A172 (cell line): ENCODE measurements around the gene PRRT4. TPM values are rescaled to one million over a fixed set of nuclear protein-coding genes. Genes with fewer than 3 reads are reported as not detected.

Source experiments
- DNase-seq: peaks from one replicate; pipeline ENCODE4 v3.0.0-alpha.2; 2015; ENCODE audit warnings: low spot score
- total RNA-seq: library from RNA; depleted of rRNA; stranded (reverse); fragments of >200 nt; shearing (Covaris generic); gene quantifications from 2 replicates; pipeline ENCODE4 v1.2.3, GENCODE V29; 2014

Gene PRRT4
- total RNA-seq, 1 experiment from 2014 or later = 1.6 TPM

- DNase-seq = peak; percentile 34
Measured at GRCh38 chr7:128347647-128348097, 13.8 kb downstream of the PRRT4 start.

- DNase-seq = no peak
Measured at GRCh38 chr7:128344431-128344774, 17.1 kb downstream of the PRRT4 start.

- DNase-seq = peak; percentile 84
Measured at GRCh38 chr7:128343554-128344430, 17.7 kb downstream of the PRRT4 start, which contains the start of gene RBM28. TSS of gene RBM28 (minus strand) at chr7:128343908. CDS start at chr7:128343793, 115 bp downstream.

- no peak for DNase-seq
Measured at GRCh38 chr7:128341733-128342132, 19.8 kb downstream of the PRRT4 start.

DNA sequence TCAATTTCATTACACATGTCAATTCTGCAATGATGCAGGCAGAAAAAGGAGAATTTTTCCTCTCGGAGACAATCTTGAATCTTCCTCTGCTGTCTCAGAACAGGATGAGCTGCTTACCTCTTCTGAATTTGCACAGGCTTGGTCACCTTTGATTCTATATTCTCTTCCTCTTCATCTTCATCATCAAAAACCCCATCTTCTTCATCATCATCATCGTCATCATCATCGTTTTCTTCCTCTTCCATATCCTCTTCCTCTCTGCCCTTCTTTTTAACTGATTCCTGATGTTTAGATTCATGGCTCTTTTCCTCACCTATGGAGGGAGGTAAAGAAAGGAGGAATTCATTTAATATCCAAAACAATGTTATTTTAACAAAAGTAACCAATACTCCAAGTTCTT is 25.8 kb downstream of the PRRT4 start:
- no peak for DNase-seq

DNA sequence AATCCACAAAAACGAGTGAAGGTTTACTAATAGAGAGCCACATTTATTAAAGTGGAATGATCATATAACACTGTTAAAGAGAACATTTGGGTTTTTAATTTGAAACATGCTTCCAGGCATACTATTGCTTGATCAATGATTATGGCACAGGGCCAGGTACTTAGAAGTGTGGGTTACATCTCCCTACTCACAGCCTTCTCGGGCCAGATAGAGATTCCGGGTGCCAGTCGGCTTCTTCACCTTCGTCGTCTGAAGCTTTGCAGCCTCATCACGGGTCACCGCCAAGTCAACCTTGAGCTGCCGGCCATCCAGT is 37.2 kb downstream of the PRRT4 start:
- no peak for DNase-seq

GRCh38 chr7:128323459-128324367 is 37.8 kb downstream of the PRRT4 start:
- no peak for DNase-seq

- DNase-seq = no peak
Measured at GRCh38 chr7:128323040-128323439, 38.5 kb downstream of the PRRT4 start.

DNA sequence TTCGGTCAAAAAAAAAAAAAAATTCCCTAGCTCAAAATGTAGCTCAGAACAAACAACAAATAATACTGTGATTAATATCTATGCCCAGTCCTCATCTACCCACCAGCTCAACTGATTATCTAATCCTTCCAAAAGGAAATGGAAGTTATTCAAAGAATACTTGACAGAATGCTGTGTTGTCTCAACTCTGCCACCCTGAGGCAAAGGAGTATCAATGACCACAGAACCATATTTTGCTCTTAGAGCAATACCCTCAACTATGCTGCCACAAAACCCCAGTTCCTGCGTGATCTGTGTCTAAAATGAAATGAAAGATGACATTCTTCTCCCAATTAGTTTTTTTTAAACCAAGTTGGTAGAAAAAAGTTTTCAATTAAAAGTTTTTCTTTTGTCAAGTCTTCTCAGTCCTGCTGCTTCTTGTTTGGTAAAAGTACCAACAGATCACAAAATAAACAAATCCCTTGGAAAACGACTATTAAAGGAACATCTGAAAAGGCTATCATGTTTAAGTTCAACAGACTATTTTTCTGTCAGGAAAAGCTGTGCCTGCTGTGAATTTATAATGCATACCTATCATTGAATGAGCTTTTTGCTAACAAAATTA is 39.3 kb downstream of the PRRT4 start:
- peak; percentile 11 for DNase-seq

DNA sequence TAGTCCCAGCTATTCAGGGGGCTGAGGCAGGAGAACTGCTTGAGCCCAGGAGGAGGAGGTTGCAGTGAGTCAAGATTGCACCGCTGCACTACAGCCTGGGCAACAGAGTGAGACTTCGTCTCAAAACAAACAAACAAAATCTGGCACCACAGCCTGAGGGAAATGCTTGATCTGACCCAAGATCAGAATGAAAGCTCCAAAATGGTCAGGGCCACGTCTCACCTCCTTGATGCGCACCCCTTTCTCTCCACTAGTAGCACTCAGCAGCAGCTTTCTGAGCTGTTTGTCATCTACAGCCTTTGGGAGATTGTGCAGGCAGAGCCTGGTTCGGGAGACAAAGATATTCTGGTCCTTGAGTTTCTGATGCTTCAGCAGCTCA is 40.5 kb downstream of the PRRT4 start:
- no peak for DNase-seq

GRCh38 chr7:128318691-128319090 is 42.8 kb downstream of the PRRT4 start:
- DNase-seq = no peak

GRCh38 chr7:128311013-128311412 is 50.5 kb downstream of the PRRT4 start:
- no peak for DNase-seq

DNA sequence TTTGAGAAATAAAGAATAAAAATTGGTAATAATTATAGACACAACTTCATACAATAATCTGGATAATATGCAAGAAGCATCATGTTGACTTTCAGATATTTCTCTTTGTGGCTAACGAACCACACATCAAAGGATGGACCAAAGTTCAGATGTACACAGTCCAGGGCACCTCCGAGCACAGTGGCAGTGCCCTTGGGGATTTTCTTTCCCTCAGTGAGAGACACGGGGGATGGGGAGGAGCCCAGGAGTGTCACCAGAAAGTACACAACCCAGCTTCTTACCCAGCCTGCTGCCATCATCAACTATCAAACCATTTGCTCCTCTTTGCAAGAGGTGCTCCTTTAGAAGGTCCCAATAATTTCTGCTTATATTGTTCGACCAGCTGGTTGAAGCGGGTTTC is 51.0 kb downstream of the PRRT4 start:
- DNase-seq = no peak

GRCh38 chr7:128309976-128310375 is 51.5 kb downstream of the PRRT4 start:
- no peak for DNase-seq

DNA sequence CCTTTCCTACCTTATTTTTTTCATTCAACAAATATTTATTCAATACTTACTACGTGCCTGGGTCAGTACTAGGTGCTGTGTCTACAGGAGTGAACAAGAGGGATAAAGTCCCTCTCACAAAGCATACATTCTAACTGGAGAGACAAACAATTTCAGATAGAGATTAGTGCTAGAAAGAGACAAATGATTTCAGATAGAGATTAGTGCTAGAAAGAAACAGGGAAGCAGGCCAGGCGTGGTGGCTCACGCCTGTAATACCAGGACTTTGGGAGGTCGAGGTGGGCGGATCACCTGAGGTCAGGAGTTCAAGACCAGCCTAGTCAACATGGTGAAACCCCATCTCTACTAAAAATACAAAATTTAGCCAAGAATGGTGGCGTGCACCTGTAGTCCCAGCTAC is 52.4 kb downstream of the PRRT4 start:
- no peak for DNase-seq

DNA sequence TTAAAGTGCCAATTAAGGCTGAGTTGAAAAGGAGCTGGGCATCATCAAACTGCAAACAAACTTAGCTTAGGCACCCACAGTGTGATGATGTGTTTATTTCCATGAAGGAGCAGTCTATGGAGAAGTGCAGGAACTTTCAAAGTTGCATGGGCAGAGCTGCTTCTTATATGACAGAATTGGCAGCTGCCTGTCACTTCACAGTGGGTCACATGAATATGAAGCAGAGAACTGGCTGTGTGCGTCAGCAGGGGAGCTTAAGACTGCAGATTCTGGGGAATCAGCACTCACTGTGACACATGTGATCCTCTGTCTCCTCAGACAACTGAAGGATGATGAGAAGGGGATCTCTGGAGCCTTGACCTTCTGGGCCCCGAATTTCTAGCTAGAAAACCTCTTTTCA is 54.4 kb downstream of the PRRT4 start:
- no peak for DNase-seq

DNA sequence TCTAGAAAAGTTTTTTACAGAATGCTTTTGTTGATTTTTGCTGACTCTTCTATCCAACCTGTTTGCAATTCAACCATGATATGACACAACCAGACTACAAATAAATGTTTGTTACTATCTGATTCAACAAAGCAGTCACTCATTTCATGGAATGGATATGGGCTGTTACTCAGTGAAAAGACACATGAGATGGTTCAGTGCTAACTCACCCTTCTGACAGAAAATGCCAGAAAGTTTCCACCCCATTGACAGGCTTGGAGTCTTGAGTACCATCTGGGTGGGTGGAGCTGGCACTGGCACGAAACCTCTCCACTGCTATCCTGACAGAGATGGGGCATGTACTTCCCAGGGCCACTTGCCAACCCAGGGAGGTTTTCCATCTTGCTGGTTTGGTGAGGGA is 57.3 kb downstream of the PRRT4 start:
- no peak for DNase-seq

DNA sequence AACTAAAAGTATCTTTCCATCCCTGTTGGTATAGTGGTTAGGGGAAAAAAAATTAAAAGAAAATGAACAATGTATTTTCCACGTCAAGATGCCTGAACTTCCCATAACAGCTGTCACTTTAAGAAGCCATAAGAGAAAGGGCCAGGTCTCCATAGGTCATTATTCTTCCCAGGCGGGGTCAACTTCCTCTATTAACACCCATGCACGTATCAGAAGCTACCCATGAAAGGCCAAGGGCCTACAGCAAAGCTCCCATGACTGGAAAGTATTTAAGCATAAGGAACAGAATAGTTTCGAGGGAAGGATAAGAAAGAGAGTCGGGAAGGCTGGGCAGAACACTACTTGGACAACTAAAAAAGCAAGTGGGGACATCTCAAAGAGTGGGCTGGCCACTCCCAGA is 57.8 kb downstream of the PRRT4 start:
- no peak for DNase-seq

DNA sequence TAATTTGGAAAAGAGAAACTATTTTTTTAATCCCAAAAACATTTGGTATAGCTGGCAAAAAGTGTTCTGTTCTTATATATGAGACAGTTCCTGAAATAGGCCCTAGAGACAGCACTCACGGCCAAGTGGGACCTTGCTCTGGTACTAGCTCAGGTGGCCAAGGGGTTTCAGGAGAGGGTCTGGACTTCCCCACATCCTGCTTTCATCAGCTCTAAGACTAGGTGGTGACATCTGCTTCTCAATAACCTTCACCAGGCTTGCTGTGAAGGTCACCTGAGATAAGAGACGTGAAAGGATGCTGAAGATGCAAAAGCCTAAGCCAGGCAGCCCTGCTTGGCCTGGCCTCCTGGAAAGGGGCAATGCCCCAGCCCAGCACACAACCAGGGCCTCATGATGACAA is 58.4 kb downstream of the PRRT4 start:
- DNase-seq = no peak

GRCh38 chr7:128302139-128302538 is 59.4 kb downstream of the PRRT4 start:
- no peak for DNase-seq
